ENCODE measurements around the gene SRGAP1.

The SRGAP1 gene

DNA sequence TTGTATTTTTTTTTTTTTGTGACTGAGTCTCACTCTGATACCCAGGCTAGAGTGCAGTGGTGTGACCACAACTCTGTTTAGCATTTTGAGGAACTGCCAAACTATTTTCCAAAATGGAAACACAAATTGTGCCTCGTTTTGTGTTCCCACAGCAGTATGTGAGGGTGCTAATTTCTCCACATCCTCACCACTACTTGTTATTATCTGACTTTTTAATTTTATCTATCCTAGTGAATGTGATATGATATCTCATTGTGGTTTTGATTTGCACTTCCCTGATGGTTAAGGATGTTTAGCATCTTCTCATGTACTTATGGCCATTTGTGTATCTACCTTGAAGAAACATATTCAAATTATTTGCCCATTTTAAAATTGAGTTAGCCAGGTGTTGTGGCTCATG lies 62.4 kb downstream of the SRGAP1 start:
- no peak for DNase-seq (ENCODE audit: low read depth in 2 of 2)

DNA sequence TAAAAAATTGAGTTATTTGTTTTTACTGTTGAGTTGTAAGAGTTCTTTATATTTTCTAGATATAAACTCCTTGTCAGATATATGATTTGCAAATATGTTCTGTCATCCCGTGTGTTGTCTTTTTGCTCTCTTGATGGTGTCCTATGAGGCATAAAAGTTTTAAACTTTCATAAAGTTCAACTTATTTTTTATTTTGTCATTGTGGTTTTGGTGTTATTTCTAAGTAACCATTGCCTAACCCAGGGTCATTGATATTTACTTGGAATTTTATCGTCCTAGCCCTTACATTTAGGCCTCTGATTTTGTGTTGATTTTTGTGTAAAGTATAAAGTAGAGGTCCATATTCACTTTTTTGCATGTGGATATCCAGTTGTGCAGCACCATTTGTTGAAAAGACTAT lies 63.1 kb downstream of the SRGAP1 start:
- DNase-seq (ENCODE audit: low read depth in 2 of 2) = no peak

DNA sequence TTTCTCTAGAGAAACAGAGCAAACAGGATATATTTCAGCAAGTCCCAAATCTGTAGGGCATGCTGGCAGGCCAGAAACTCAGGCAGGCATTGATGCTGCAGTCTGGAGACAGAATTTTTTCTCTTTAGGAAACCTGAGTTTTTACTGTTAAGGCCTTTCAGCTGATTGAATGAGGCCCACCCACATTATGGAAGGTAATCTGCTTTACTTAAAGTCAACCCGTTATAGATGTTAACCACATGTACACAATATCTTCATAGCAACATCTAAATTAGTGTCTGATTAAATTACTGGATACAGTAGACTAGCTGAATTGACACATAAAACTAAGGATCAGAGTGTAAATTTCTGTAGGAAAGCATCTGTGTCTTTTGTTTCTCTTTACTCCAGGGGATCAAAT lies 65.2 kb downstream of the SRGAP1 start:
- DNase-seq (ENCODE audit: low read depth in 2 of 2) = no peak

DNA sequence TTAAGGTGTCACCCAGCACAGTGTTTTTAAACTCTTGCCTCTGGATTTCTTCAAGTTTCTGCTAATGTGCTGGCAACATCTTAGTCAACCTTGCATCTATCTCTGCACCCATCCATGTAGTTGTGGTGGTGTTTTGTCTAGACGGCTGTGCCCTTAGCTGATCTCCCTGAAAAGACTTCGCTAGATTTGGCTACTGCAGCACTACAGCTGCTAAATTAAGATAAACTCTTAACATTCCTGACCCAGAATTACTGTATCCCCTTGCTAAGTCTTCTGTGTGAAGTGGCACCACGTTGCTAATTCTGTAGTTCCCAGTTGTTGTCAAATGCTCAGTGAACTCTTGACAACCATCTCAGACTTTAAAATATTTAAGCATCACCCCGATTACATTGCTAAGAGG lies 66.8 kb downstream of the SRGAP1 start:
- DNase-seq (ENCODE audit: low read depth in 2 of 2) = no peak

DNA sequence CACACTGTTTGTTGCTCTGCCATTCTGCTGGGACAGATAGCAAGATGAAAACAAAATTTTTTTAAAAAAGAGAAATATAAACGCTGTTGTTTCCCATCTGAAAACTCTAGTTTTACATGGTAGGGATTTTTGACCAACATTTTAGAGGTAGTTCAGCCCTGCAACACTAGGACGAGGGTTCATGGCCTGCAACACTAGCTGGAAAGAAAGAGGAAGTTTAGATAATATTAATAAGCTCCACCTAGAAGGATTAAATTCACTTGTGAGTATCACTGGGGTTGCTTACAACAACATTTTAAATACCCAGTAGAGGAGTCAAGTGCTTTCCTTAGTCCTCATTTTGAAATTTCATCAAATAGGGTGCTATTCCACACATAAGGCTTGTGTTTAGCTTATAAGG lies 68.2 kb downstream of the SRGAP1 start:
- no peak for DNase-seq (ENCODE audit: low read depth in 2 of 2)

DNA sequence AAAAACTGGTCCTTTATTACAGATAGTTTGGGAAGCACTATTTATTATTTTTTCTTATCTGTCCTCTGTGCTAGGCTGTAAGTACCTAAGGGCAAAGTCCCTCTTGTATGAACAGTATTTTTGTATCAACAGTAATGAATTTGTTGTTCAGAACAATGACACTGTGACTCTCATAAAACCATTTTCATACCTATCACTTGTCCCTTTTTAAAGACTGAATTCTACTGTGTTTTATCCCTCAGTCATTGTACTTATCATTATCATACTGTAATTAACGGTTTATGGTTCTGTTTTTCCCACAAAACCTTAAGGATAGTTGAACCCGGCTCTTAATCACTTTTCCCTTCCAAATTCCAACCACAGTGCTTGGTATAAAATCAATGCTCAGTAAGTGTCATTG lies 69.4 kb downstream of the SRGAP1 start:
- DNase-seq (ENCODE audit: low read depth in 2 of 2) = no peak

DNA sequence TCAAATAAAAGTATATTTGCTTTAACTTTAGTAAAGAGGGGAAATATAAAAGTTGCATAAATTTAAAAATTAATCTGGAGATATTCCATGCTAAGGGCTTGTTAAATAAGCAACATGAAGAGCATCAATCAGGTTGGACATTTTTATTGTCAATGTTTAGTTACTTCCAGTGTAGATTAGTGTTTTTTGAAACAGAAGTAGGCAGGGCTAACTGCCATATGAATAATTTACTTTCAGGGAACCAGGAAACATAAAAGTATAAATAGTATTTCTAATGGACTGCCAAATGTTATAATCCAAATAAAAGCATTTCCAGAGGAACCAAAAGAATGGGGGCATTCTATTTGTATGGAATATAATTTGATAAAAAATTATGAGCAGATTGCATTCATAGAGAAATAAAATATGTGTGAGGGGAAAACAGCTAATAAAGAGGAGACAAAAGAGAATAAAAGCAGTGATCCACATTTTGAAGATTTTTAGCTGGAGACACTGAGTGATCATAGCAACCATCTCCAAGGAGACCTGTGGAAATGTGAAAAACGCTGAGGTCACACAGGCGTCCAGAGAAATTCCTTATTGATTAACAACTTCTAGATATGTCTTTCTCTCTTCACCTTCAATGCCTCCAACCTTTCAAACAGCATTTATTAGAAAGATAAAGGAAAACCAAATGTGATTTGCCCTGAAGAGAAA lies 70.8 kb downstream of the SRGAP1 start:
- no peak for DNase-seq (ENCODE audit: low read depth in 2 of 2)

DNA sequence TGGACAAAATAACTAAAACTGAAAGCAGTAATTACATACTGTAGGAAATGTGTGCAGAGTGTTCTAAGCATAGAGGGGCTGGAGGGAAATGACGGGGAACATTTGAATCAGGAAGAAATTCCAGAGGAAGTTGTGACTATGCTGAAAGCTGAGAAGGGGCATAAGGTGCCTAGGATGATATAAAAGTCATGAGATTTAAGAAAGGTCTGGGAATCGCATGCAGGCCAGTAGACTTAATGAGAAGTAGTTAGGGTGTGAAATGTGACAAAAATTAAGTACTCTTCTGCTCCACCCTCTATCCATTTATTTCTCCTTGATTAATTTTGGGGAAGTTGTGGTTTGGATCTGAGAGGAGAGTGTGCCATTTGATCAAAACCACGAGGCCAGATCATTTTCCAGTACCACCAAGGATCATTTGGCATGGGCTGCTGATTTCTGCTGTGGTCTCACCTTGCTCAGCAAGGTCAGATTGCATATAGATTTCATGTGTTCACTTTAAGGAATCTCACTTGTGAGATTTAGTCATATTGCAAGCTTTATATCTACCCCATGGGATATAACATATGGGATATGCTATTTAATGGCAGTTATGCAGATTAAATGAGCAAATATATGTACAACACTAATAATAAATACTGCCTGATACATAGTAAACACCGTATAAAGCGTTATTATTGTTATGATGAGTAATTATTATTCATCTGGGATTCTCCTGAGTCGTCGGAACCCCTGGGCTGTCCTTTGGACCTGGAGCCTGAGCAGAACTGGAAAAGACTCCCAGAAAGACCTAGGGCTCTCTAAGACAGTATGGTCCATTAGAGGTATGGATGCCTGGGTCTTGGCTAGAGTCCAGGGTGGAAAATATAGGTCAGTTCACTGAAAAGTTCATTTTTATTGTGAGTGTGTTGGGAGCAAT lies 72.3 kb downstream of the SRGAP1 start:
- DNase-seq (ENCODE audit: low read depth in 2 of 2) = peak in 1 of 2 experiments; percentile 37

DNA sequence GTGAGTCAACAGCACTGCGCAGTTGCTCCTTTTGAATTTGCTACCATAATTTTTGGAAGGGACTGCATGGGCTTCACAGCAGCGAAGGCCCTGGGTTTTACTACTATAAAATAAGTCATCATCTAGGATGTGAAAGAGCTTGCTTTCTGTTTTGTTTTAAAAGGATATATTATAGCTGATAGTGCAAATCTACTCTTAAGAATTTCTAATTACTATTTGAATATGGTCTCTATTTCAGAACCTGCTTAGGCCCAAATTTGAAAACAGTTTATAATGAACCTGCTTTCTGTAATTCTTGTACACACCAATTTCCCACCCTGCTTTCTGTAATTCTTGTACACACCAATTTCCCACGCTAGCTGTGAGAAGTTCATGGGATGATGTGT lies 73.0 kb downstream of the SRGAP1 start:
- DNase-seq (ENCODE audit: low read depth in 2 of 2) = no peak

DNA sequence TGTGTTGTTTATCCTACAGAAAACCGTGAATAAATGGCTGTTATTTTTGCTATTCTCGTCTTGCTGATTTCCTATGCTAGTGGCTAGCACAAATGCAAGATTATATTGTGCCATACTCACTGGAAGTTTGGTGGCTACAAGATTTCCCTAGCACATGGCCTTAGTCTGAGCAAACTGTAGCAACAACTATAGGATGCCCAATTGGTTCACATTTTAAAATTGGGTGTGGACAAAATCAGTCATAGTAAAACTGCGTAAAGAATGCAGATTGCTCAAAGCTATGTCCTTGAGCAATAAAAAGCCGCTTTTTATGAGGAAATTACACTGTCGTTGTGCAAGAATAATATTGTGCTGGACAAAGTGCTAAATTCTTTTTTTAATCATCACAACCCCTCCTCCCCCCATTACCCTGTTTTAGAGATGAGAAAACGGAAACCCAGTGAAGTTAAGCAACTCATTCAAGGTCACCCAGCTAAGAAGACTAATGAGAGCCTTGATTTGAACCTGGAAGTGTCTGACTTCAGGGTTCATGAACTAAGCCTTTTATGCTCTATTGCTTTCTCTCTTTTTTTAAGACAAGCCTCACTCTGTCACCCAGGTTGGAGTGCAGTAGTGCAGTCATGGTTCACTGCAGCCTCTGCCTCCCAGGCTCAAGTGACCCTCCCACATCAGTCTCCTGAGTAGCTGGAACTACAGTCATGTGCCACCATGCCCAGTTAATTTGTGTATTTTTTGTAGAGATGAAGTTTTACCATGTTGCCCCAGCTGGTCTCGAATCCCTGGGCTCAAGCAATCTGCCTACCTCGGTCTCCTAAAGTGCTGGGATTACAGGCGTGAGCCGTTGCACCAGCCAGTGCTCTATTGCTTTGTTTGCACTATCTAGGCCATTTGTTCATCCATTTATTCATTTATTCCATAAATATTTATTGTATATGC lies 73.6 kb downstream of the SRGAP1 start:
- DNase-seq (ENCODE audit: low read depth in 2 of 2) = peak; percentile 98 to 99

DNA sequence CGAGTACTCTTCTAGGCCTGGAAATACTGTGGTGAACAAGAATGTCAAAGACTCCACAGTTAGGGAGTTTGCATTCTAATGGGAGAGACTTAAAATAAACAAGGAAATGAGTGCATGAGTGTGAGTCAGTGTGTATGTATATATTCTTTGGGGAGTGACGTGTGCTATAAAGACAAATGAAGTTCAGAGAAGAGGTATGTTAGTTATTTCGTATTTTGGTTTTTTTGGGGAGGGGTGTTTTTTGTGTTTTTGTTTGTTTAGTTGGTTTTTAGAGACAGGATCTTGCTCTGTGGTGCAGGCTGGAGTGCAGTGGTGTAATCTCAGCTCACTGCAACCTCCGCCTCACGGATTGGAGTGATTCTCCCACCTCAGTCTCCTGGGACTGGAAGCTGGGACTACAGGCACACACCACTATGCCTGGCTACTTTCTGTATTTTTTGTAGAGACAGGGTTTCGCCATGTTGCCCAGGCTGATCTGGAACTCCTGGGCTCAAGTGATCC lies 74.3 kb downstream of the SRGAP1 start:
- peak; percentile 93 to 94 for DNase-seq (ENCODE audit: low read depth in 2 of 2)

DNA sequence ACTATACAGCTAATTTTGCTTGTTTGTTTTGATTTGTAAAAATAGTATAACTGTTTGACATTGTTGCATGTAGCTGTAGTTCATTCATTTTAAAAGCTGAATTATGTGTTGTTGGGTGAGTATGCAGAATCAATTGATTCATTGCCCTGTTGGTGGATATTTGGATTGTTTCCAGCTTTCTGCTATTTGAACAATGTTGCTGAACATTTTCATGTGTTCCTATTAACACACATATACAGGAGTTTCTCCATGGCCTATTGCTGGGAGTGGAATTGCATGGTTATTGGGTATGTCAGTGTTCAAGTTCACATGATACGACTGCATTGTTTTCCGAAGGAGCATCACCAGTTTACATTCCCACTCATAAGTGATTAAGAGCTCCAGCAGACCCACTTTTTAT lies 75.3 kb downstream of the SRGAP1 start:
- DNase-seq (ENCODE audit: low read depth in 2 of 2) = peak in 1 of 2 experiments; percentile 51

DNA sequence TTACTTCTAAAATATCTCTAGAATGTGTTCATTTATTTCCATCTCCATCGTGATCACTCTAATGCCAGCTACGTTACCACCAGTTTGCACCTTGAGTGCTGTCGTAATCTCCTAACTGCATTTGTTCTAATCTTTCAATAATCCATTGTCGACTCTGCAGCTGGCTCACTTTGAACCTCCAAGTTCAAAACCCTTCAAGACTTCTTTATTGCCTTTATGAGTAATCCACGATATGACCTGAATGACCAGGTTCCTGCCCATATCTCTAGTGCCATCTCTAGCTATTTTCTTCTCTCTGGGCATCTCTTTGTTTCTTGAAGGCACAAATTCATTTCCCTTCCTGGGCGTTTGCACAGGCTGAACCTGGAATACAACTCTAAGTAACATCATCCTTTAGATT lies 76.7 kb downstream of the SRGAP1 start:
- no peak for DNase-seq (ENCODE audit: low read depth in 2 of 2)

DNA sequence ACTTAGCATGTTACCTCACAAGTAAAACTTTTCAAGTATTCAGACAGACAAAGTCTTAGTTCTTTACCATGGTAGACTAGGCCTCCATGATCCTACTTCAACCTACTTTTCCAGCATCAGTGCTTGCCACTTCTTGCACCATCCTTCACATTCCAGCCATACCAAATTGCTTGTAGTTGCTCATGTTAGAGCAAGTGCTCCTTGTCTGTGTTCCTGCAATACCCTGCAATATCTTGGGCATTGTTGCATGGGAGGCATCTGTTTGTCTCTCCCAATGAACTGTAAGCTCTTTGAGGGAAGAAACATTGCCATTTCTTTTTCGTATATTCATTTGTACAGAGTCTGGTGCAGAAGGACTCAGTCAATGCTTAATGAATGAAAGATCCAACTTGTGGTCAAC lies 78.0 kb downstream of the SRGAP1 start:
- DNase-seq (ENCODE audit: low read depth in 2 of 2) = peak; percentile 67 to 72

DNA sequence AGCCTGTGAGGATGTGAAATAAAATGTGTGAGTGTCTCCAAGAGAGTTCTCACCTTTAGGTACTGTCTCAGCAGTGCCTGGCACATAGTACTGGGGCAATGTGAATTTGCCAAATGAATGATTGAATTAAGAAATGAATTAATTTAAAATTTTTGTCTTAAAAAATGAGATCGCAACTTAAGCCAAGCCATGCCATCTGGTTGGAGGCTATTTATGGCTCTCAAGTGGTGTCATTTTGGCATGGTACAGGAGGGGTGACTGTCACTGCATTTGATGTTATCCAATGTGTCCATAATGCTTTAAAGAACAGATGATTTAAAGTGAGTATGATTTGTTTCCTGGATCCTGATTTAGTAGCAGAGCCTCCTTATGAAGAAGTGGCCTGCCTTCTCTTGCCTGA lies 80.3 kb downstream of the SRGAP1 start:
- no peak for DNase-seq (ENCODE audit: low read depth in 2 of 2)

DNA sequence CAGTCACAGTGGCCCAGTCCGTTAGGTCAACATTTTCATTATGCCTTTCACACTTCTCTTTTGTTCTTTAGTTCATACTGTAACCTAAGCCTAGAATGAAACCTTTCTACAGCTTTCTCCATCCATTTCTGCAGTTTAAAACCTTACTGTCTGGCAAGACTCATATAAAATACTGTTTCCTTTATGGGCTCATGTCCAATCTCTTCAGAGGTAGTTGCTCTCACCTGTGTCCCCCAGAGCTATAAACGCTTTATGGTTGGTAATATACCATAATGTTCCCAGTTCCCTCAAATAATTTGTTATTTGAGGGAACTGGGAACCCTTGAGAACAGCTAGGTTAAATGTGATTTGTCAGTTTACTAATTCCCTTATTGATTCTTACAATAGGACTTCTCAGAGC lies 83.0 kb downstream of the SRGAP1 start:
- DNase-seq (ENCODE audit: low read depth in 2 of 2) = no peak

DNA sequence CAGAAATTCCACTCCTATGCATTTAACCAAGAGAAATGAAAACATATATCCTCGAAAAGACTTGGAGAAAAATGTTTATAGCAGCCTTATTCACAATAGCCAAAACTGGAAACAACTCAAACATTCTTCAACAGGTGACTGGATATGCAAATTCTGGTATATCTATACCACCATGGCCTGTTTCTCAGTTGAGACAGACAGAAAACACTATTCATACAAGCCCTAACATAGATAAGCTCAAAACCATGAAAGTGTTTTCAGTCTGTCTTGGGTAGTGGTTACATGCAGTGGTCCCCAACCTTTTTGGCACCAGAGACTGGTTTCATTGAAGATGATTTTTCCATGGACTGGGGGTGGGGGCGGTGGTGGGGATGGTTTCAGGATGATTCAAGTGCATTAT lies 83.8 kb downstream of the SRGAP1 start:
- DNase-seq (ENCODE audit: low read depth in 2 of 2) = no peak

DNA sequence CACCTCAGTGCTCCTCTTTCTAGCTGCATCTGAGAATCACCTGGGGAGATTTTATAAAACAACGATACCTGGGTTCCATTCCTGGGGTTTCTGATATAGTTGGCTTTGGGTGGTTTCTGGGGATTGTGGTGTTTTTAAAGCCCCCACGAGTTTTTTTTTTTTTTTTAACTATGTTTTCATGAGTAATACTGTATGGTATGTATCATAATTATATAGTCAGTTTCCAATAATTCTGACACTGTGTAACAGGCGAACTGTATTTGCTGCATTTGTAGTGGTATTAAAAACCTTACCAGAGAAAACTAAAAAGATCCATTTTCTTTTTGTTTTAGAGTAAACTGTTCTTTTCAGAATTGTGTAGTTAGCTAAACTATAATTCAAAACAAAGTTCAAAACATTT lies 84.9 kb downstream of the SRGAP1 start:
- DNase-seq (ENCODE audit: low read depth in 2 of 2) = no peak

DNA sequence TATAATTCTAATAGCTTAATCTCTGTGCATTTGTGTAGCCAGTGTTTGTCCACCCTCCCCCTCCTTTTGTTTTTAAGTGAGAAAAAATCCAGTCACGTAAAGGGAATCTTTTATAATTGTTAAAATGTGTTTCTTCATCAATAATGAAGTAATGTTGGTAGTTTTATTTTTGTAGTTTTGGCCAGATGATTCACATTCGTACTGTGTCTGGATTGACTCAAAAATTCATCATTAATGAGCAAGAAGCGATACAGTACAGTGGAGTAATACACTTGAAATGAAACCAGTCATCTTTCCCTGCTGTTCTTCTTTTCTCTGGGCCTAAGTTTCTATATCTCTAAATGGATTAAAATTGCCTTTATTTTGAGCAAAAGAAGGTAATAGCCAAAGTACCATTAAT lies 86.5 kb downstream of the SRGAP1 start:
- peak; percentile 77 for DNase-seq (ENCODE audit: low read depth in 2 of 2)

DNA sequence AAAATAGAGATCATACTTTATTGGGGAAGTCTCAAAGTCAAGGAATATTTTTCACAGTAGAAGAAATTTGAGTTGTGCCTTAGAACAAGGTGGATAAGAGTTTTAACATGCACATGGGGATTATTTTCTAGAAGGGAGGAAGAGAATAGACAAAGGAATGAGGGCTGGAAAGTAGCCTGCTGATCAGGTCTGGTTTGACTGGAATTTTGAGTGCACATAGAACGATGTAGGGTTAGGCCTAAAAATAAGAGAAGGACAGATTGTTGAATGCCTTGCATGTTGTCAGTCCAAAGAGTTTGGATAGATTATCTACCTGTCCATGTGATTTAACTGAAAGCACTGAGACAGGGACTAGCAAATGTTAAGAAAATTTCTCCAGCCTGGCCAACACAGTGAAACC lies 87.2 kb downstream of the SRGAP1 start:
- DNase-seq (ENCODE audit: low read depth in 2 of 2) = no peak

DNA sequence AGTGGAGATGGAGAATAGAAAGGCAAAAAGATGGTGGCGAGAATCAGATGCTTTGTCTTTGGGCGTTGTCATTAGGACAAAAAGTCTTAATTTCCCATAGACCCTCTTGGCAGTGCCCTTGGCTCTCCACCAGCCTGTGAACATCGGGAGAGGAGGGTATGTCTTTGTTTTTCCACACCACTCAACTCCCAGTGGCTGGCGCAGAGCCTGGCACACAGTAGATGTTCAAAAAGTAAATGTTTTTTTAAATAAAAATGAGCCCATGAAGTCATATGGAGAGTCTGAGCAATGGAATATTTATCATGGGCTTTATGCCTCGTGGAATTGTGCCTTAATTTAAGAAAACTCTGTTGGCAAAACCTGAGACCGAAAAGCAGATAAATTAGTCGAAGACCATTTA lies 90.4 kb downstream of the SRGAP1 start:
- DNase-seq (ENCODE audit: low read depth in 2 of 2) = no peak

DNA sequence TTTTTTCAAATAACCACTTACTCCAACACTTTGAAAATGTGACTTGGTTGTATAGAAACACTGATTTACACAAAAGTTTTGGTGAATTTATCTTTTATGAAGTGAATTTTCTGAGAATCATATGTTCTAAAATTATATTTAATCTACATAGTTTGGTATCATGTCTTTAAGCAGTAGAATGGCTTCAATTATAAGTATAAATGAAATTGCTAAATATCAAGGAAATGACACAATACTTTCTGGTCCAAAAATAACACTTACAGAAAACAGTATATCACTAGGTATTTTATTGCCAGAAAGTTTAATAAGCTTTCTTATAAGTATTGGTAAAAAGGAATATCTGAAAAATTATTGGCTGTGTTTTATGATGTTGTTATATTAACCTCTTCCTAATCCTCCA lies 90.9 kb downstream of the SRGAP1 start:
- no peak for DNase-seq (ENCODE audit: low read depth in 2 of 2)

Measured in fibroblast of skin of left quadriceps (primary cell).